ENCODE results near the gene ADARB1. TPM values are rescaled to one million over a fixed set of nuclear protein-coding genes. Genes with fewer than 3 reads are reported as not detected.

Gene ADARB1
- total RNA-seq, 1 donor from 2014 or later, result 5.1 TPM

DNA sequence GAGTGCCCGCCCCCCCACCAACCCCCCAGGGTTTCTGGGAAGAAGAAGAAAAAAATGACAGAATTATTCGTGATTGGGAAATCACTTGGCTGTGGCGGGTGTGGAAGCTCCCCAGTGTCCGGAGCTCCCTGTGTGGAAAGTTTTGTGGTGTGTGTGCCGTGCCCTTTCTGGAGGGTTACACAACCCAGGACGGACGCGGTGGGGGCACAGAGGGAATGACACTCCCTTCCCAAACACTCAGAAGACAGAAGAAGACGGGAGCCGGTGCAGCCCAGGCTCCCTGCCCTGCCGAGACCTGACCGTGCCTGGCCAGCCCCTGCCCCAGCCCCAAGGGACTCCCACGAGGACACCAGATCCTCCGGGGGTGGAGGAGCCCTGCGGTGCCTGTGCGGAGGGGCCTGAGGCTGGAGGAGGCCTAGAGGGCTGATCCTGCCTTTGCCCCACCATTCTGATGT is 33.0 kb upstream of the ADARB1 start:
- H4K20me1 ChIP-seq (ENCODE audit: low read depth), result no peaks in the 10 kb centered on the region
- H3K79me2 ChIP-seq (ENCODE audit: low read depth), result no peaks in the 10 kb centered on the region
- Mint-ChIP-seq H3K36me3 (no peaks in the 10 kb centered on the region), H3K27me3 (ENCODE audit: insufficient read depth, low read depth) (peaks cover 20% of the 10 kb centered on the region), H3K4me3 (no peak overlapping the region), H3K27ac (no peak overlapping the region), H3K4me1 (peaks cover 10% of the 10 kb centered on the region), H3K9me3 (peaks cover 20% of the 10 kb centered on the region)
- no peaks in the 10 kb centered on the region for H3K9me3 ChIP-seq (ENCODE audit: low read depth)
- TF ChIP-seq EZH2 (IDR thresholded peaks at IDR 0.05), result no peak
- TF ChIP-seq, protein P1, sequence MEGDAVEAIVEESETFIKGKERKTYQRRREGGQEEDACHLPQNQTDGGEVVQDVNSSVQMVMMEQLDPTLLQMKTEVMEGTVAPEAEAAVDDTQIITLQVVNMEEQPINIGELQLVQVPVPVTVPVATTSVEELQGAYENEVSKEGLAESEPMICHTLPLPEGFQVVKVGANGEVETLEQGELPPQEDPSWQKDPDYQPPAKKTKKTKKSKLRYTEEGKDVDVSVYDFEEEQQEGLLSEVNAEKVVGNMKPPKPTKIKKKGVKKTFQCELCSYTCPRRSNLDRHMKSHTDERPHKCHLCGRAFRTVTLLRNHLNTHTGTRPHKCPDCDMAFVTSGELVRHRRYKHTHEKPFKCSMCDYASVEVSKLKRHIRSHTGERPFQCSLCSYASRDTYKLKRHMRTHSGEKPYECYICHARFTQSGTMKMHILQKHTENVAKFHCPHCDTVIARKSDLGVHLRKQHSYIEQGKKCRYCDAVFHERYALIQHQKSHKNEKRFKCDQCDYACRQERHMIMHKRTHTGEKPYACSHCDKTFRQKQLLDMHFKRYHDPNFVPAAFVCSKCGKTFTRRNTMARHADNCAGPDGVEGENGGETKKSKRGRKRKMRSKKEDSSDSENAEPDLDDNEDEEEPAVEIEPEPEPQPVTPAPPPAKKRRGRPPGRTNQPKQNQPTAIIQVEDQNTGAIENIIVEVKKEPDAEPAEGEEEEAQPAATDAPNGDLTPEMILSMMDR (IDR thresholded peaks at IDR 0.05), result no peak
- TF ChIP-seq EZH2phosphoT487 (IDR thresholded peaks at IDR 0.05), result no peak
- H3F3A ChIP-seq (ENCODE audit: low read depth), result no peaks in the 10 kb centered on the region
- H3K4me2 ChIP-seq, result no peak overlapping the region
- no peaks in the 10 kb centered on the region for H3K4me1 ChIP-seq
- no peak overlapping the region for H3K27ac ChIP-seq
- no peaks in the 10 kb centered on the region for H3K36me3 ChIP-seq
- no peak for DNase-seq (ENCODE audit: low spot score)
- no peak overlapping the region for H3K9ac ChIP-seq
- H3K27me3 ChIP-seq, result no peaks in the 10 kb centered on the region
- H3K4me3 ChIP-seq, result no peak overlapping the region
- no peak overlapping the region for H2AFZ ChIP-seq (replicated peaks)

DNA sequence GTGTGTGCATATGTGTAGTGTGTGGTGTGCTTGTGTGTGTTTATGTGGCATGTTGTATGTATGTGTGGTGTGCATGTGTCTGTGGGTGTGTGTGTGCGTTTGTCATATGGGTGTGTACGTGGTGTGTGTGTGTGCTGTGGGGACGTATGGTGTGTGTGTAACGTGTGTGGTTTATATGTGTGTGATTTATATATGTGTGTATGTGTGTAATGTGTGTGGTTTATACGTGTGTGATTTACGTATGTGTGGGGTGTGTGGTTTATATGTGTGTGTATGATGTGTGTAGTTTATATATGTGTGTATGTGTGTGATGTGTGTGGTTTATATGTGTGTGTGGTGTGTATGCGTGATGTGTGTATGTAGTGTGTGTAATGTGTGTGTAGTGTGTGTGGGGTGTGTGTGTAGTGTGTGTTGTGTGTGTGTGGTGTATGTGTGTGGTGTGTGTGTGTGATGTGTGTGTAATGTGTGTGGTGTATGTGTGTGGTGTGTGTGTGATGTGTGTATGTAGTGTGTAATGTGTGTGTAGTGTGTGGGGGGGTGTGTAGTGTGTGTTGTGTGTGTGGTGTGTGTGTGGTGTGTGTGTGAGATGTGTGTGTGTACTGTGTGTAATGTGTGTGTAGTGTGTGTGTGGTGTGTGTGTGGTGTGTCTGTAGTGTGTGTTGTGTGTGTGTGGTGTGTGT is 32.3 kb upstream of the ADARB1 start:
- no peaks in the 10 kb centered on the region for H3K36me3 ChIP-seq
- no peak overlapping the region for H2AFZ ChIP-seq (replicated peaks)
- H3K4me2 ChIP-seq, result no peak overlapping the region
- no peaks in the 10 kb centered on the region for H3K36me3 Mint-ChIP-seq
- H4K20me1 ChIP-seq (ENCODE audit: low read depth), result no peaks in the 10 kb centered on the region
- no peaks in the 10 kb centered on the region for H3K27me3 ChIP-seq
- H3K4me3 Mint-ChIP-seq, result peak overlapping the region; percentile 52
- peaks cover 10% of the 10 kb centered on the region for H3K4me1 Mint-ChIP-seq
- peaks cover 20% of the 10 kb centered on the region for H3K9me3 Mint-ChIP-seq
- TF ChIP-seq EZH2phosphoT487 (IDR thresholded peaks at IDR 0.05) (no peak), EZH2 (IDR thresholded peaks at IDR 0.05) (no peak)
- TF ChIP-seq, protein P1 (IDR thresholded peaks at IDR 0.05), result no peak
- H3K79me2 ChIP-seq (ENCODE audit: low read depth), result no peaks in the 10 kb centered on the region
- H3K4me1 ChIP-seq, result no peaks in the 10 kb centered on the region
- no peaks in the 10 kb centered on the region for H3F3A ChIP-seq (ENCODE audit: low read depth)
- DNase-seq (ENCODE audit: low spot score), result no peak
- H3K9me3 ChIP-seq (ENCODE audit: low read depth), result no peaks in the 10 kb centered on the region
- H3K27me3 Mint-ChIP-seq (ENCODE audit: insufficient read depth, low read depth), result peaks cover 18% of the 10 kb centered on the region
- H3K27ac ChIP-seq, result no peak overlapping the region
- peak overlapping the region; percentile 5 for H3K27ac Mint-ChIP-seq
- H3K9ac ChIP-seq, result no peak overlapping the region
- H3K4me3 ChIP-seq, result no peak overlapping the region

DNA sequence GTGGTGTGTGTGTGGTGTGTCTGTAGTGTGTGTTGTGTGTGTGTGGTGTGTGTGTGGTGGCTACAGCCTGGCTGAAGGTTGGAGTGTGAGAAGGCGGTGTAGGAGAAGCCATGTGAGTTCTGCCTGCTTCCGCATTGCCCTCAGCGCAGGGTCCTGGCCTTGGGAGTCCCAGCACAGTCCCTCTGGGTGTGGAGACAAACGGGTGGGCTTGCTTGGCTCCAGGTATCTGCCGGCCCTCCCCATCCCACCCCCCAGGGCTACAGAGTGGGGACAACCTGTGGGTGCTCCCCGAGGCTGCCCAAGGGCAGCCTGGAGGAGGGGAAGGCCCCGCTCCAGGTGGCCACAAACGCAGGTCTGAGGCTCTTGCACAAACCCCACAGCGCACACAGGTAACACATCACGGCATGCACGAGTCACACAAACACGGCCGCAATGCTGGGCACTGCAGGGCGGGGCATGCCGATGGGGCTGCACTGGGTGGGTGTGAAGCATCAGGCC is 31.7 kb upstream of the ADARB1 start:
- H3K27ac ChIP-seq, result no peak overlapping the region
- no peaks in the 10 kb centered on the region for H3K9me3 ChIP-seq (ENCODE audit: low read depth)
- H3K4me2 ChIP-seq, result no peak overlapping the region
- H3K27me3 Mint-ChIP-seq (ENCODE audit: insufficient read depth, low read depth), result peaks cover 16% of the 10 kb centered on the region
- no peaks in the 10 kb centered on the region for H3K4me1 ChIP-seq
- H4K20me1 ChIP-seq (ENCODE audit: low read depth), result no peaks in the 10 kb centered on the region
- no peak overlapping the region for H3K4me3 ChIP-seq
- peaks cover 10% of the 10 kb centered on the region for H3K4me1 Mint-ChIP-seq
- no peak for DNase-seq (ENCODE audit: low spot score)
- H3K9me3 Mint-ChIP-seq, result peaks cover 22% of the 10 kb centered on the region
- peak overlapping the region; percentile 5 for H3K27ac Mint-ChIP-seq
- H3F3A ChIP-seq (ENCODE audit: low read depth), result no peaks in the 10 kb centered on the region
- H3K9ac ChIP-seq, result no peak overlapping the region
- H3K27me3 ChIP-seq, result no peaks in the 10 kb centered on the region
- no peaks in the 10 kb centered on the region for H3K36me3 Mint-ChIP-seq
- H3K36me3 ChIP-seq, result no peaks in the 10 kb centered on the region
- H3K4me3 Mint-ChIP-seq, result peak overlapping the region; percentile 52
- H3K79me2 ChIP-seq (ENCODE audit: low read depth), result no peaks in the 10 kb centered on the region
- H2AFZ ChIP-seq (replicated peaks), result no peak overlapping the region
- TF ChIP-seq EZH2phosphoT487 (IDR thresholded peaks at IDR 0.05) (no peak), EZH2 (IDR thresholded peaks at IDR 0.05) (no peak)
- TF ChIP-seq, protein P1 (IDR thresholded peaks at IDR 0.05), result no peak
